Activated naive CD8-positive, alpha-beta T cell (primary cell): ENCODE results near the gene SLC2A10.

Source experiments
- H3K27ac Mint-ChIP-seq: one replicate; pipeline ENCODE4 v1.8.0; 2021; ENCODE audit warnings: mixed read lengths
- H3K27me3 Mint-ChIP-seq: one replicate; pipeline ENCODE4 v1.8.0; 2021; ENCODE audit warnings: mixed read lengths
- H3K36me3 Mint-ChIP-seq: one replicate; pipeline ENCODE4 v1.8.0; 2021; ENCODE audit warnings: mixed read lengths
- H3K4me1 Mint-ChIP-seq: one replicate; pipeline ENCODE4 v1.8.0; 2021; ENCODE audit warnings: low read depth, mixed read lengths
- H3K4me3 Mint-ChIP-seq: one replicate; pipeline ENCODE4 v1.8.0; 2021; ENCODE audit warnings: mild to moderate bottlenecking, mixed read lengths
- H3K9me3 Mint-ChIP-seq: one replicate; pipeline ENCODE4 v1.8.0; 2021; ENCODE audit warnings: low read depth, mixed read lengths

SLC2A10 gene

DNA sequence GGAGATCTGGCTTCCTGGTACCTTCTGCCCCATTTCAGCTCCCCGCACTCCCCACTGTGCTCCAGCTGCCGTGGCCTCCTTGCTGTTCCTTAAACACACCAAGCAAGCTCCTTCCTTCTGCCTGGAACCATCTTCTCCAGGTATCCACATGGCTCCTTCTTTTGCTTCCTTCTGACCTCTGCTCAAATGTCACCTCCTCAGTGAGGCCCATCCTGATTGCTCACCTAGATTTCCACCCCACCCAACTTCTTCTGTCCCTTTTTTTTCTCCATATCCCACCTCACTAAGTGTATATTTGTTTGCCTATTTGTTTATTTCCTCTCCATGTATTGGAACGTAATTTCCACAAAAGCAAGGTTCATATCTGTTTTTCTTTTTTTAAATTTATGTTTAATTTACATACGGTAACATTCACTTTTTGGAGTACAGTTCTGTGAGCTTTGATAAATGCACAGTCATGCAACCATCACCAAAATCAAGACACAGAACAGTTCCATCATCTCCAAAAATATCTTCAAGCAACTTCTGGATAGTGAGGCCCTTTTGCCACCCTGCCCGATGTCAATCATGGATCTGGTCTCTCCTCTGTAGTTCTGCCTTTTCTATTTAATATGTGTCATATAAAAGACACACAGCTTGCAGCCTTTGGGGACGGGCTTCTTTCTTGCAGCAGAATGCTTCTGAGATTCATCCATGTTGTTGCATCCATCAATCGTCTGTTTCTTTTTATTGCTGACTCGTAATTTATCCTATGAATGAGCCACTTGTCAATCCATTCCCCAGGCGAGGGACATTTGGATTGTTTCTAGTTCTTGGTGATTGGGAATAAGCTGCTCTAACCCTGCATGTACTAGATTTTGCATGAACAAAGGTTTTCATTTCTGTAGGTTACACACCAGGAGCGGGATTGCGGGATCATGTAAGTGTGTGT, 46.3 kb downstream of the SLC2A10 start:
- H3K36me3 Mint-ChIP-seq, result no peaks in the 10 kb centered on the region
- H3K9me3 Mint-ChIP-seq, result no peaks in the 10 kb centered on the region
- H3K4me3 Mint-ChIP-seq, result no peak overlapping the region
- peaks cover 3% of the 10 kb centered on the region for H3K27me3 Mint-ChIP-seq
- H3K27ac Mint-ChIP-seq, result no peak overlapping the region
- H3K4me1 Mint-ChIP-seq, result peaks cover 4% of the 10 kb centered on the region

DNA sequence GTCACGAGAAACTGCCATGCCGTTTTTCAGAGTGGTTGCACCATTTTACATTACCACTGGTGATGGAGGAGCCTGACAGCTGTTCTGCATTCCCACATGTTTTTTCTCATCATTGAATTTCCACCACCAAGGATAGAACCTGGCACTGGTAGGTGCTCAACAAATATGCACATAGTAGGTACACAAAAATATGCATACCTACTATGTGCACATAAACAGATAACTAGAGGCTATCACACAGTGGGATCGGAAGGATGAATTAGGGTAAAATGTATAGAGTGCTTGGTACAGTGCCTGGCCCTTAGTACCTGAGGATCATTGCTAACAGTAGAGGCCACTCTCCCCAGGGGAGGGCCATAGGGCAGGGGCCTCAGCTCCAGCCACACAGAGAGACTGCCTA, 47.0 kb downstream of the SLC2A10 start:
- Mint-ChIP-seq H3K9me3 (no peaks in the 10 kb centered on the region), H3K27me3 (peaks cover 2% of the 10 kb centered on the region), H3K27ac (no peak overlapping the region), H3K4me3 (no peak overlapping the region), H3K4me1 (peaks cover 4% of the 10 kb centered on the region), H3K36me3 (no peaks in the 10 kb centered on the region)

DNA sequence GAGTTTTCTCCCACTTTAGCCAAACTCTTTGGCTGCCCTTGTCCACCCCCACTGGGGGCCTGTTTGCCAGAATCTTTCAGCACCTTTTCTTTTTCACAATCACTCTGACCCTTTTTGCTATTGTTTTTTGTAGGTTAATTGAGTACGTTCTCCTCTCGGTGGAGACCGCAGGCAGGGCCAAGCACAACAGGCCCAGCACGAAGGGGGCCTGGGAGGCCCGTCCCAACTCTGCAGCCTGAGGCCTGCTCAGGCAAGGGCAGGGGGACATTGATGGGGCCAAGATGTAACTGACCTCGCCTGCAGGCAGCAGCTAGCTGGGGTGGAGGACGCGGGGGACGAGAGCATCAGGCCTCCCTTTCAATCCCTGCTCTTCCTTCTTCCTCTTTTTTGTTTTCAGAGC, 47.7 kb downstream of the SLC2A10 start:
- Mint-ChIP-seq H3K27ac (no peak overlapping the region), H3K27me3 (peaks cover 2% of the 10 kb centered on the region), H3K4me3 (no peak overlapping the region), H3K9me3 (no peaks in the 10 kb centered on the region), H3K36me3 (no peaks in the 10 kb centered on the region), H3K4me1 (peaks cover 4% of the 10 kb centered on the region)

DNA sequence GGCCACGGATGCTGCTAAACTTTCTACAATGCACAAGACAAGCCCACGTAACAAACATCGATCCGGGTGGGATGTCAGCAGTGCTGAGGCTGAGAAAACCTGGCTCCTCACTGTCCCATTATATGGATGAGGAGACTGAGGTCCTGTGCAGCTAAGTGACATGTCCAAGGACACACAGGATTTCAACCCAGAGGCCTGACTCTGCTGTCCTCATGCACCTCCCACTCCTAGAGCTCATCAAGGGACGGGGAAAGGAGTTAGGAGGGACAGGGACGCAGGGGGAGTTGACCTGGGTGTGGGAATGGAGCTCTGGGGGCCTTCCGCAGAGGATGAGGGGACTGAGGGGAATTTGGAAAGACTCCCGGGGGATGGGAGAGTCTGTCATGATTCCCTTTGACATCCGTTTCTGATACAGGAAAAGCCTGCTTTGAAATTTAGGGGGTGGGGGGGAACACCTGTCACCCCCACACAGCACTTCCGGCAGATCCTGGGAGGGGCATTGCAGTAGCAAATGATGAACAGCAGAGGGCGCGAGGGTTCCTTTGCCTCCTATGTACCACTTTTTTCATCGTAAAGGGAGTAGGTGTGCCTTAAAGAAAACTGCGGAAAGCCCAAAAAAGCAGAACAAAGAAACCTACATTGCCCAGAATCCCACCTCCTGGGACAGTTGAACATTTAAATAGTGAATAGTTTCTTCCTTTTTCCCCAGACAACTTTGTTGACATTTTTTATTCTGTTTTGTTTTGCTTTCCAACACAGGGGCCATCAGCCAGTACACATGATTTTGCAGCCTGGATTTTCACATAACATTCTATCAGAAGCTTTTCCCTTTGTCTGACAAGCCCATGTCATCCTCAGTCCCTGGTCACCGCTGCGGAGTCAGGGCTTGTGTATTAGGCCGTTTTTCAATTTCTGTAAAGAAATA, 48.6 kb downstream of the SLC2A10 start:
- H3K27me3 Mint-ChIP-seq, result peaks cover 6% of the 10 kb centered on the region
- no peak overlapping the region for H3K4me3 Mint-ChIP-seq

DNA sequence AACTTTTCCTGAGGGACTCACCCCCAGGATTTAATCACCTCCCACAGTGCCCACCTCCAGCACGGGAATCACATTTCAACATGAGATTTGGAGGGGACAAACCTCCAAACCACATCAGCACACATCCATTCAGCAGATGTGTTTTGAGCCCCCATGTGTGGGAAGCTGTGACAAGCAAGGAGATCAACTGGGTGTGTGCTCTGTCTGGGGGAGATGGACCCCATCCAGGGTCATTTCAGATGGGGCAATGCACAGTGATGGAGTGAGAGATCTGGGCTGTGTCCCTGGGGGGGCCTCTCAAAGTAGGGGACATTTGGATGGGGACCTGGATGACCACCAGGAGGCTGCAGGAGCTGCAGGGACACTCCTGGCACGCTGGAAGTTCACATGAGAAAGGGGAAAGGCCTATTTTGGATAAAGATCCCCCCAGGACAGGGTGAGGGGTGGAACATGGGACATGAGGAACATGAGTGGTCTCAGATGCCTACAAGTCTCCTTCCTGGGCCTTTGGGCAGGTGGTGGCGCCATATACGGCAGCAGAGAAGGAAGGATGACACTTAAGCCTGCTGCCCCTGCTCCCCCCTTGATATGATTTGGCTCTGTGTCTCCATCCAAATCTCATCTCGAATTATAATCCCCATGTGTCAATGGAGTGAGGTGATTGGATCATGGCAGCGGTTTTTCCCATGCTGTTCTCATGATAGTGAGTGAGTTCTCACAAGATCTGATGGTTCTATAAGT, 49.6 kb downstream of the SLC2A10 start:
- Mint-ChIP-seq H3K9me3 (no peaks in the 10 kb centered on the region), H3K27ac (no peak overlapping the region), H3K4me3 (no peak overlapping the region), H3K27me3 (peaks cover 8% of the 10 kb centered on the region), H3K36me3 (no peaks in the 10 kb centered on the region), H3K4me1 (peaks cover 4% of the 10 kb centered on the region)

More for the DNA sequence above, 48.6 kb downstream of the SLC2A10 start:
- H3K36me3 Mint-ChIP-seq, result no peaks in the 10 kb centered on the region
- H3K9me3 Mint-ChIP-seq, result no peaks in the 10 kb centered on the region
- no peak overlapping the region for H3K27ac Mint-ChIP-seq
- peaks cover 4% of the 10 kb centered on the region for H3K4me1 Mint-ChIP-seq

DNA sequence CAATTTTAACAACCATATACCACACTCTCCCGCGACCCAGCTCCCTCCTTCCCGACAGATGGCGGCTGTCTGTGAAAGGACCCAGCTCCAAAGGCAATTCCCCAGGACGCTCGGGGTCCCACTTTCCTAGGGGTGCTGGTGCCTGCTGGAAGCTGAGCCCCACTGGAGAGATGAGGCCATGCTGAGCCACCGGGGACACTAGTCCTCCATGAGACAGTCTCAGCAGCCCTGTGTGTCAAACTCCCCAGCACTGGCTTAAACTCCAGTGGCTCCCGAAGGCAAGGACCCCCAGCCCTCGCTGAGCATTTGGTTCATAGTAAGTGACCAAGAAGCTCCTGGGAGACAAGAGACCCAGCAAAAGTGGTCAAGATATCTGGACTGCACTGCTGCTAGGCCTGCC, 52.1 kb downstream of the SLC2A10 start:
- H3K9me3 Mint-ChIP-seq, result no peaks in the 10 kb centered on the region
- no peak overlapping the region for H3K4me3 Mint-ChIP-seq
- H3K36me3 Mint-ChIP-seq, result no peaks in the 10 kb centered on the region
- H3K4me1 Mint-ChIP-seq, result peaks cover 4% of the 10 kb centered on the region
- H3K27me3 Mint-ChIP-seq, result peaks cover 9% of the 10 kb centered on the region
- no peak overlapping the region for H3K27ac Mint-ChIP-seq

DNA sequence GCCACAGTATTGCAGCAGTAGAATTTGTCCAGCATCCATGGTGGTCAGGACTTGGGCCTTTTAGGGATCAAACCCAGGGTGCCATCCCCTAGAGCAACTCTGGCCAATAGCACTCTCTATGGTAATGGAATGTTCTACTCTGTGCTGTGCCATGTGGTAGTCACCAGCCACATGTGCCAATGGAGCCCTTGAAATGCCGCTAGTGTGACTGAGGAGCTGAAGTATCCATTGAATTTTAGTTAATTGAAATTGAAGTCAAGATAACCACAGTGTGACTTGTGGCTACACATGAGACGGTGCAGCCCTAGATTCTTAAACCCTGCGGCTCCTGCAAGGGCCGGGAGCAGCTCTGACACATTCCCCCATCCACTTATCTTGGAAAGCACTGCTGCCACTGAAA, 54.6 kb downstream of the SLC2A10 start:
- no peak overlapping the region for H3K4me3 Mint-ChIP-seq
- H3K27ac Mint-ChIP-seq, result no peak overlapping the region
- H3K4me1 Mint-ChIP-seq, result no peaks in the 10 kb centered on the region
- no peaks in the 10 kb centered on the region for H3K9me3 Mint-ChIP-seq
- H3K36me3 Mint-ChIP-seq, result no peaks in the 10 kb centered on the region
- H3K27me3 Mint-ChIP-seq, result peaks cover 9% of the 10 kb centered on the region

DNA sequence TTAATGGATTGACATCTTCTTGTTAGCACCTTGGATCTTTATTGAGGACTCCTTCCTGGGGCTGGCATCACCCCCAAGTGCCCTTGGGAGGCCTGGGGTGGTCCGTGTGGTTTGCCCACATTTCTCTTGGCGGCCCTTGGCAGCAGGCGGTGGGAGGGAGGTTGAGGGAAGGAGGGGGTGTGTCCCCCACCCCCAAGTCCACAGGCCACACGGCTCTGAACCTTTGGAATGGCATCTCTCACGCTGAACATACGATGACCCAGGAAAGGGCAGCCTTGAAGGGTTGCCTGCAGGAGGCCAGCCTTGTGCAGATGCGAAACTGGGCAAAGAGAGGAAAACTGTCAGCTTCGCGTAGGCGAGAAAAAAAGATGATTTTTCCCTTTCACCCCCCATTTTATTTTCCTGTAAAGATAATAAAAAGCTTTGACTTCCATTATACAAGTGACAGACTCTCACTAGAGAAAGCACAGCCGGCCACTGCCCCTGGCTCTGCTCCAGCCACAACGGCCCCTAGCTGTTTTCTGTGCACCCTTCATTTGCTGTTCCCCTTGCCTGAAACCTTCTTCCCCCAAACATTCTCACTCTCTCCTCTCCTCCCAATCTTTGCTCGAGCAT, 56.2 kb downstream of the SLC2A10 start:
- H3K36me3 Mint-ChIP-seq, result no peaks in the 10 kb centered on the region
- no peaks in the 10 kb centered on the region for H3K4me1 Mint-ChIP-seq
- H3K9me3 Mint-ChIP-seq, result no peaks in the 10 kb centered on the region
- no peak overlapping the region for H3K4me3 Mint-ChIP-seq
- H3K27me3 Mint-ChIP-seq, result peaks cover 11% of the 10 kb centered on the region
- no peak overlapping the region for H3K27ac Mint-ChIP-seq

DNA sequence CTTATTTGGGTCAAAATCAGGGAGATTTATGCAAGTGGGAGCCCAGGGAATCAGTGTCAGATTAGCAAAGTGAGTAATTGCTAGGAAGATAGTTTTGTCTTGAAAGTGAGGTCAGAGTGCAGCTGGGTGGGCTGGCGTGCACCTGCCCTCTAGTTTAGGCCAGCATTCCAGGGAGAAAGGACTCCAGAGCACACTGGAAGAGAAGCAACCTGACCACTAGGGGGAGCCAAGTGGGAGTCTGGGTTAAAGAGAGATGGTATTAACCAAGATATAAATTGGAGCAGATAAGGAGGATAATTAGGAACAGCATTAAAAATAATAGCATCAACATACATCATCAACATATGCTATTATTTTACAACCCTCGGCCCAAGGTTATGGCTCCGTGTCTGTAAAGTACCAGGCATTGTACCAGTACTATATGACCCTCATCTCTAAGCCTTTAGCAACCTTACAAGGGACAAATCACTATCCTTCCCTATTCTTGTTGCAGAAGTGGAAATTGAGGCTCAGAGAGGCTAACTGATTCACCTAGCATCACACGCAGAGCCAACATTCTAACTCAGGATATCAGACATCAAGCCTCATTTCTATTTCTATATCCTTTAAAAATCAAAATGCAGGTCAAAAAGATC, 57.8 kb downstream of the SLC2A10 start:
- Mint-ChIP-seq H3K36me3 (no peaks in the 10 kb centered on the region), H3K4me1 (no peaks in the 10 kb centered on the region), H3K9me3 (no peaks in the 10 kb centered on the region), H3K27ac (no peak overlapping the region), H3K4me3 (no peak overlapping the region), H3K27me3 (peaks cover 13% of the 10 kb centered on the region)

DNA sequence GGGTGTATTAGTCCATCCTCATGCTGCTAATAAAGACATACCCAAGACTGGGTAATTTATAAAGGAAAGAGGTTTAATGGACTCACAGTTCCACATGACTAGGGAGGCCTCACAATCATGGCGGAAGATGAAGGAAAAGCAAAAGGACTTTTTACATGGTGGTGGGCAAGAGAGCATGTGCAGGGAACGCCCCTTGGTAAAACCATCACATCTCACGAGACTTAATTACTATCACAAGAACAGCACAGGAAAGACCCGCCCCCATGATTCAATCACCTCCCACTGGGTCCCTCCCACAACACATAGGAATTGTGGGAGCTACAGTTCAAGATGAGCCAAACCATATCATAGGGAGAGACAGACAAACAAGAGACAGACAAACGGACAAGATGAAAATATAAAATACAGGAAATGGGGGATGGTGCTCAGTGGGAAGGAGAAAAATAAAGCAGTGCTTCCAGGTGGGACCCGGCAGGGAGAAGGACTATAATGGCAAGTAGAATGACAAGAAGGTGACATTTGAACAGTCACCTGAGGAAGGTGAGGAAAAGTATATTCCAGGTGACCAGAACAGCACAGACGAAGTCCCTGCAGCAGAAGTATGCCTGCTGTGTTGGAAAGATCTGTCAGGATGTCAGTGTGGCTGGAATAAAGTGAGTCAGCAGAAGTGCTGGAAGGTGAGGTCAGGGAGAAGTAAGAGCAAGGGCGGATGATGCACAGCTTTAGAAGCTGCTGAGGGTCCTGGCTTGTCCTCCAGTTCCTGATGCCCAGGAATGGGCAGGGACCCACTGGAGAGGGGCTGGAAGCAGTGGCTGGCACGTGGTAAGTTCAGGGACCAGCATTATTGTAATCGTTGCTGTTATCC, 61.1 kb downstream of the SLC2A10 start:
- H3K4me3 Mint-ChIP-seq, result no peak overlapping the region
- no peaks in the 10 kb centered on the region for H3K4me1 Mint-ChIP-seq
- H3K27me3 Mint-ChIP-seq, result peaks cover 17% of the 10 kb centered on the region
- H3K36me3 Mint-ChIP-seq, result no peaks in the 10 kb centered on the region
- H3K9me3 Mint-ChIP-seq, result no peaks in the 10 kb centered on the region
- H3K27ac Mint-ChIP-seq, result no peak overlapping the region

DNA sequence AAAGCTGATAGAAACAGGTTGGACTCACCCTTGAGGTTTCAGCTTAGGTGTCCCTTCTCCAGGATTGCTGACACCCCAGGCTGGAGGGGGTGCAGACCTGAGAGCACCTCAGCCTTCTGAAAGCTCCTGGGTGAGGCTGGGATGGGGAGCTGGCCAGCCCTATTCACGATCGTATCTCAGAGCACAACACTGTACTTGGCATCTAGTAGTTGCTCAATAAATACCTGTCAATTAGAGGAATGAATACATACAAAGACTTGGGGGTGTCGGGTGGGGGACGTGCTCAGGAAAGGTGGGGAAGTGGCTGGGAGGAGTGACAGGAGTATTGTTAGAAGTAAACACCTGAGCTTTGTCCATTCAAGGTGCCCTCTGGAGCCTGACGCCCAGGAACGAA, 61.7 kb downstream of the SLC2A10 start:
- H3K27ac Mint-ChIP-seq, result no peak overlapping the region
- H3K36me3 Mint-ChIP-seq, result no peaks in the 10 kb centered on the region
- H3K4me3 Mint-ChIP-seq, result no peak overlapping the region
- peaks cover 22% of the 10 kb centered on the region for H3K27me3 Mint-ChIP-seq
- no peaks in the 10 kb centered on the region for H3K4me1 Mint-ChIP-seq
- H3K9me3 Mint-ChIP-seq, result no peaks in the 10 kb centered on the region

DNA sequence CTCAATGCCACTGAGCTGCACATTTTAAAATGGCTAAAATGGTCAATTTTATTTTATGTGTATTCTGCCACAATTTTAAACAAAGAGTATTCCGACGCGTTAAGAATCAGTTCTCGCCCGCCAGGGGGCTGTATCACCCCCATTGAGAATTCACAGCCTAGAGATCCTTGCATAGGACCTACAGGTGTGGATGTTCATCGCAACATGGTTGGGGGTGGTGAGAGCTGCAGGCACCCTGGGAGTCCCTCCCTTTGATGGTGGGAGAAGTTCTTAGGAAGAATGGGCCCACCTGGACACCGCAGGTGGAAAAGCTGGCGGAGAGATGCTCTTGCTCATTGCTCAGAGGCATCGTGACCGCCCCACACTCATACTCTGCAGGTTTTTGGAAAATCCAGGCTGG, 63.5 kb downstream of the SLC2A10 start:
- Mint-ChIP-seq H3K4me1 (no peaks in the 10 kb centered on the region), H3K4me3 (no peak overlapping the region), H3K9me3 (no peaks in the 10 kb centered on the region), H3K27ac (no peak overlapping the region), H3K36me3 (no peaks in the 10 kb centered on the region), H3K27me3 (peaks cover 25% of the 10 kb centered on the region)

DNA sequence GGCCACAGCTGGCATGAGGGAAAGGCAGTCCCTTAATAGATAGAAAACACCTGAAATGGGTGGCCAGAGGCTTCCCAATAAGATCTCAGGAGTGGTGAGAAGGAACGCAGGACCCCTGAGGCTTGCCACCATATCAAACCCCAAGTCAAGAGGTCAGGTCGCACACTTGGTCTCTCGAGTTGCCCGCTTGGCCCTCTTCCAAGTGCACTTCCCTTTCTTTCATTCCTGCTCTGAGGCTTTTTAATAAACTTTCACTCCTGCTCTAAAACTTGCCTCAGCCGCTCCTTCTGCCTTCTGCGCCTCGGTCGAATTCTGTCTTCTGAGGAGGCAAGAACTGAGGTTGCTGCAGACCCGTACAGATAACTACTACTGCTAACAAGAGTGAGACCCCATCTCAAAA, 64.2 kb downstream of the SLC2A10 start:
- Mint-ChIP-seq H3K9me3 (no peaks in the 10 kb centered on the region), H3K4me1 (no peaks in the 10 kb centered on the region), H3K27me3 (peaks cover 25% of the 10 kb centered on the region)

More for the DNA sequence above, 64.2 kb downstream of the SLC2A10 start:
- no peaks in the 10 kb centered on the region for H3K36me3 Mint-ChIP-seq
- no peak overlapping the region for H3K27ac Mint-ChIP-seq
- no peak overlapping the region for H3K4me3 Mint-ChIP-seq
